Common myeloid progenitor, CD34-positive (primary cell): Measurements from ENCODE around the gene CACNA2D1.

Source experiments
- CTCF ChIA-PET: fragments of 350-600 bp; sonication (Branson Sonifier 250); formaldehyde crosslinking; loops from one replicate; lab custom pipeline; 2021; ENCODE audit warnings: antibody characterized with exemption; lab: Charles Lee
- POLR2A ChIA-PET: fragments of 350-600 bp; sonication (Branson Sonifier 250); formaldehyde crosslinking; loops from one replicate; lab custom pipeline; 2021; ENCODE audit warnings: antibody characterized with exemption; lab: Charles Lee
- DNase-seq, 3 donors: peaks; one replicate each; pipeline versions ENCODE4 v3.0.0 to v3.0.0-alpha.2; 2013
- H3K27ac ChIP-seq, 2 experiments: 1 replicate in 1 of 2; 2 replicates in 1 of 2; pipeline ENCODE4 v1.7.0; 2013; ENCODE audit warnings: inconsistent platforms in 2 of 2, low read length in 2 of 2, mild to moderate bottlenecking in 2 of 2, low read depth in 1 of 2, moderate library complexity in 1 of 2; ENCODE audit not compliant: severe bottlenecking in 2 of 2, insufficient read depth in 1 of 2, poor library complexity in 1 of 2
- H3K27me3 ChIP-seq, 5 experiments: replicated peaks in 2 of 5; 1 replicate in 3 of 5; 2 replicates in 2 of 5; pipeline versions ENCODE4 v1.6.1 to v1.7.0; 2013; ENCODE audit warnings: low read length in 4 of 5, mild to moderate bottlenecking in 2 of 5, moderate library complexity in 2 of 5, inconsistent platforms in 1 of 5; ENCODE audit not compliant: insufficient read depth in 5 of 5, control insufficient read depth in 4 of 5
- H3K36me3 ChIP-seq, 4 experiments: 1 replicate in 2 of 4; 2 replicates in 2 of 4; pipeline versions ENCODE4 v1.6.1 to v1.7.0; 2013; ENCODE audit warnings: low read length in 3 of 4, control low read depth in 1 of 4, mild to moderate bottlenecking in 1 of 4; ENCODE audit not compliant: control insufficient read depth in 4 of 4, insufficient read depth in 4 of 4
- H3K4me1 ChIP-seq, 4 experiments: 1 replicate in 3 of 4; 2 replicates in 1 of 4; pipeline versions ENCODE4 v1.6.1 to v1.7.1; 2013; ENCODE audit warnings: low read length in 3 of 4, mild to moderate bottlenecking in 3 of 4, control low read depth in 1 of 4, inconsistent platforms in 1 of 4, moderate library complexity in 1 of 4; ENCODE audit not compliant: control insufficient read depth in 4 of 4, insufficient read depth in 4 of 4; ENCODE audit errors: control extremely low read depth in 1 of 4
- H3K4me3 ChIP-seq, 7 experiments: 1 replicate in 4 of 7; 2 replicates in 3 of 7; pipeline versions ENCODE4 v1.5.1 to v1.7.0; 2013; ENCODE audit warnings: mild to moderate bottlenecking in 7 of 7, low read length in 6 of 7, moderate library complexity in 6 of 7, inconsistent platforms in 2 of 7, low read depth in 2 of 7, control low read depth in 1 of 7; ENCODE audit not compliant: insufficient read depth in 4 of 7, control insufficient read depth in 1 of 7; ENCODE audit errors: extremely low read depth in 1 of 7
- H3K9me3 ChIP-seq, 5 experiments: 1 replicate in 4 of 5; 2 replicates in 1 of 5; pipeline versions ENCODE4 v1.6.1 to v1.7.1; 2013; ENCODE audit warnings: low read length in 4 of 5, mild to moderate bottlenecking in 2 of 5, inconsistent platforms in 1 of 5, low read depth in 1 of 5, moderate library complexity in 1 of 5; ENCODE audit not compliant: control insufficient read depth in 4 of 5, insufficient read depth in 2 of 5; ENCODE audit errors: control extremely low read depth in 1 of 5
- WGBS: methylation state at CpG from one replicate; pipeline ENCODE4 v1.1.5; 2013; ENCODE audit not compliant: insufficient coverage; 5-methylcytosine and 5-hydroxymethylcytosine counted together

Gene CACNA2D1

GRCh38 chr7:82071468-82071867 lies 372.1 kb downstream of the CACNA2D1 start:
- no peak for DNase-seq
- 100% methylated on average over 1 of the region's 2 CpGs for WGBS
- Histone ChIP-seq H3K4me1 (no peaks in the 10 kb centered on the region), H3K27ac (no peak overlapping the region), H3K27me3 (no peaks in the 10 kb centered on the region), H3K36me3 (no peaks in the 10 kb centered on the region), H3K9me3 (no peaks in the 10 kb centered on the region), H3K4me3 (no peak overlapping the region)
- ChIA-PET POLR2A (no interaction called here), CTCF (no interaction called here)

DNA sequence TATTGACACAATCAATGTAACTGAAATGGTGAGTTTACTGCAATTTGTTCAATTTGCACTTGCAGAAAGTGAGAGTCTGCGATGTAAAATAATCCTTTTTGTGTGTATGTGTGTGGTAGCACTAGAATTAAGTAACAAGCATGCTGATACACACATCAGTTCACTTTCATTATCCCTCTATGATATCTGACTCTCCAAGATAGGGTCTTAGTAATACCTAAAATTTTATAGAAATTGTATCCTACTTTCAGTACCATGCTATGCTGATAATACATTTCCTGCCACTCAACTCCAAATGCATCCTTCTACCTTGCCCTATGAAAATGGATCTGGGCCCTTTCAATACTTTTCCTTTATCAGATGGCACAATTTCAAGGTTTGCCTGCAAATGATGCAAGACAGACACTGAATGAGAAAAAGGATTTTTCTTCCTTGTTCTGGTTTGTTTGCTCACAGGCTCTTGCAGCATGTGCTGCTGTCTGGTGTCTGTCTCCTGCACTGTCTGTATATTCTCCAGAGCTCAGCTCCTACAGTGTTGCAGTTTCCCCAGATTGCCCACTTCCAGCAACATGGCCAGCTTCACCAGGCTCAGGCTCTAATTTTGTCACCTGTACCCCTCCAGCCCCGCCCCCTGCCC lies 375.8 kb downstream of the CACNA2D1 start:
- Histone ChIP-seq H3K4me3 (no peak overlapping the region), H3K9me3 (no peaks in the 10 kb centered on the region), H3K27ac (no peak overlapping the region), H3K36me3 (no peaks in the 10 kb centered on the region), H3K27me3 (no peaks in the 10 kb centered on the region), H3K4me1 (no peaks in the 10 kb centered on the region)
- CTCF ChIA-PET: interaction anchor here (0.8 kb wide), 1 partner anchor 11 kb away, joined by 3 read pairs; no protein-coding TSS in a partner anchor
- POLR2A ChIA-PET: no interaction called here
- WGBS: 100% methylated on average over 1 of the region's 2 CpGs
- no peak for DNase-seq

DNA sequence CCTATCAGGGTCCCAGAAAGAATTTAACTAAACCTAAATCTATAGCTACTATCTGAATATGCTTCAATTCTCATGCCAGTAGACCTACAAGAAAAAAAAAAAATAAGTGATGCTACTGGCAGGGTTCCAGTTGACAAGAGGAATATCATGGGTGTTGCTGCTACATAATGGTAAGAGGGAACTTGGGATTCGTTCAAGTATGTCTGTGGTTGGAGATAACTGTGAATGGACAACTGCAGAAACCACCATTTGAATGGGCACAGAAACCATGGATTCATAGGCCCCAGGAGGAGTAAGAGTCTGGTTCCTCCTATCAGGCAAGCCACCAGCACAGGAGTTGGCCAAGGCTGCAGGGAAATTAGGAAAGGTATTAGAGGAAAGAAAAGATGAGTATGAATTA lies 386.1 kb downstream of the CACNA2D1 start:
- H3K4me1 ChIP-seq: no peaks in the 10 kb centered on the region
- H3K4me3 ChIP-seq: no peak overlapping the region
- H3K36me3 ChIP-seq: no peaks in the 10 kb centered on the region
- ChIA-PET POLR2A (no interaction called here), CTCF (interaction anchor here (1.0 kb wide), 1 partner anchor 48 kb away, joined by 3 read pairs; no protein-coding TSS in a partner anchor)
- whole genome bisulfite sequencing: 80% methylated on average over 1 of the region's 1 CpG
- H3K9me3 ChIP-seq: no peaks in the 10 kb centered on the region
- no peaks in the 10 kb centered on the region for H3K27me3 ChIP-seq
- H3K27ac ChIP-seq: no peak overlapping the region
- no peak for DNase-seq

DNA sequence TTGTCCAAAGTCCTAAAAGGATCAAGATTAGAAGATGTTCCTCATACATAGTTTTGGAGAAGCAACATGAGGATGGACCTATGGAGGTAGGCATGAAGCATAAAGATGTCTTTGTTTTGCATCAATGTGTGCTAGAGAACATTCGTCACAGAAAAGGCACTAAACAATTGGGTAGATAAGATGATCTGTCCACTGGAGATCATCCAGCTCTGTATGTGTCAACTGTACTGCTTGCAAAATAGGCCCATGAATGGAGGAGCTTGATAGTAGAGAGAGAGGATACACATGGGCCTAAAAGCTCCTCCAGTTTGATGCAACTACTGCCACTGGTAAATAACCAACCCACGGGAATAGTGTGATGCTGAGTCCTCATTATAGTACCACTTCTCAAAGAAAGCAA lies 387.3 kb downstream of the CACNA2D1 start:
- Histone ChIP-seq H3K4me1 (no peaks in the 10 kb centered on the region), H3K4me3 (no peak overlapping the region), H3K9me3 (no peaks in the 10 kb centered on the region), H3K27me3 (no peaks in the 10 kb centered on the region), H3K27ac (no peak overlapping the region), H3K36me3 (no peaks in the 10 kb centered on the region)
- ChIA-PET POLR2A (no interaction called here), CTCF (no interaction called here)
- DNase-seq: no peak
- 83% methylated on average over 2 of the region's 2 CpGs for WGBS

- 100% methylated on average over 1 of the region's 1 CpG for WGBS
- ChIA-PET CTCF (no interaction called here), POLR2A (no interaction called here)
- Histone ChIP-seq H3K4me1 (no peaks in the 10 kb centered on the region), H3K9me3 (no peaks in the 10 kb centered on the region), H3K36me3 (no peaks in the 10 kb centered on the region), H3K27me3 (no peaks in the 10 kb centered on the region), H3K27ac (no peak overlapping the region), H3K4me3 (no peak overlapping the region)
- no peak for DNase-seq
Observed at GRCh38 chr7:82054544-82054943, 389.0 kb downstream of the CACNA2D1 start.

DNA sequence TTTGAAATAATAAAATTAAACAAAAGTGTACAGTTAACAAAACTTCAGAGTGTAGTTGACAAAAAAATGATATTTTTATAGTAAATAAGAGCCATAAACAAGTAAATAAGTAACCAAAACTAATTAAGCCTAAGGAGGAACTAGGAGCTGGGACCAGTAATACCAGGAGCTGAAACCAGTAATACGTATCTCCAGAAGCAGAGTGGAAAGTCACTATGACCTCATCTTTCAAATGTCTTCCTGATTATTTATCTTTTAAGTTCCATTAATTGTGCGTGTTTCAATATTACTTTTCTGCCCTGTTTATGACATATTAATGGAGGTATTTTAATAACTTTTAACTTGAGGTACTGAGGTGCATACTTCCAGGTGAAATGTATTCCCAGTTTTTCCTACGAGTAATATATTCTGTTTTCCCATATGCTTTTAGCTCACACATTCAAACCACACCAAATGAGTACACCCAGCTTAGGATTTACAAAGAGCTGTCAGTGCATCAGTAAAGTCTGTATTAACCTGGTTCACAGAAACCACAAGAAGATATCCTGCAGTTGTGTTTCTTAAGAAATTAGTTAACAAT lies 390.0 kb downstream of the CACNA2D1 start:
- Histone ChIP-seq H3K4me3 (no peak overlapping the region), H3K4me1 (no peaks in the 10 kb centered on the region), H3K9me3 (no peaks in the 10 kb centered on the region), H3K36me3 (no peaks in the 10 kb centered on the region), H3K27me3 (no peaks in the 10 kb centered on the region), H3K27ac (no peak overlapping the region)
- DNase-seq: no peak
- 100% methylated on average over 1 of the region's 3 CpGs for WGBS
- ChIA-PET CTCF (no interaction called here), POLR2A (no interaction called here)

DNA sequence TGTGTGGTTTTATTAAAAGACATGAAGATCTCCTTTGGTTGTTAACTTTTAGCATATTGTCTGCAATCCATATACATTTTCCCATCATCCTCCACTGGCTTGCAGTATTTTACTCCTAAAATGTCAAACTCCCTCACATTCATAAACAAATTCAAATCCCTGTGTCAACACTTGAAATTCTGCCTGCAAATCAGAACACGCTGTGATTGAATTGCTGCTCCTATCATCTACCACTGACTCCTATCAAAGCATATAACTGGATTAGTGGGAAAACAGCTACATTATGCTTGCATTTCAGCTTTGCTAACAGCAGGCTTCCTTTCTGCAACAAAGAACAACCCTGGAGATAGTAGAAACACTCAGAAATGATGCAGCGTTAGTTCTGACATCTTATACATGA lies 392.0 kb downstream of the CACNA2D1 start:
- WGBS: 100% methylated on average over 1 of the region's 2 CpGs
- ChIA-PET POLR2A (no interaction called here), CTCF (no interaction called here)
- DNase-seq: no peak
- Histone ChIP-seq H3K4me3 (no peak overlapping the region), H3K27ac (no peak overlapping the region), H3K36me3 (no peaks in the 10 kb centered on the region), H3K27me3 (no peaks in the 10 kb centered on the region), H3K9me3 (no peaks in the 10 kb centered on the region), H3K4me1 (no peaks in the 10 kb centered on the region)
